22Rv1 (cell line): Measurements from ENCODE around the gene CERKL.

Experiments
- ZFX ChIP-seq: fragments of 450-650 bp; IDR thresholded peaks from 2 replicates; pipeline ENCODE4 v1.6.1; 2017; ENCODE audit warnings: antibody characterized with exemption, borderline replicate concordance
- TF ChIP-seq, protein P1 (sequence below): fragments of 450-650 bp; IDR thresholded peaks from 2 replicates; pipeline ENCODE4 v1.5.1; 2017; ENCODE audit warnings: mild to moderate bottlenecking

DNA sequence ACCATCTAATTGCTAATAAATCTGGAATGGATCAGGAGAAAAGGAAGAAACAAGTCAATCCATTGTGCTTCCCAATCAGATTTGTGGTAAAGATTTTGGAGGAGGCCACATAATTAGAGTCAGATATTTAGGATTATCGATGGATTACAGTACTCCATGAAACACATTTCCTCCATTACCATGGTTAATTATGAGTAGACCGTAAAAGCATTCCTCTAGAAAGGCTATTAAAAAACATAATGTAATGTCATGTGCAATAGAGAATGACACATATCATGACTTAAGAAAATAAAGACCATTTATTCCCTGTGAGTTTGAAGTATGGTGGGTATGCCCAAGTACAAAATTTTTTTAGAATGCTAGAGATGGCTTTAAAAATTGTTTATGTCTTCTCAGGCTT is 103.7 kb downstream of the CERKL start:
- TF ChIP-seq, protein P1, sequence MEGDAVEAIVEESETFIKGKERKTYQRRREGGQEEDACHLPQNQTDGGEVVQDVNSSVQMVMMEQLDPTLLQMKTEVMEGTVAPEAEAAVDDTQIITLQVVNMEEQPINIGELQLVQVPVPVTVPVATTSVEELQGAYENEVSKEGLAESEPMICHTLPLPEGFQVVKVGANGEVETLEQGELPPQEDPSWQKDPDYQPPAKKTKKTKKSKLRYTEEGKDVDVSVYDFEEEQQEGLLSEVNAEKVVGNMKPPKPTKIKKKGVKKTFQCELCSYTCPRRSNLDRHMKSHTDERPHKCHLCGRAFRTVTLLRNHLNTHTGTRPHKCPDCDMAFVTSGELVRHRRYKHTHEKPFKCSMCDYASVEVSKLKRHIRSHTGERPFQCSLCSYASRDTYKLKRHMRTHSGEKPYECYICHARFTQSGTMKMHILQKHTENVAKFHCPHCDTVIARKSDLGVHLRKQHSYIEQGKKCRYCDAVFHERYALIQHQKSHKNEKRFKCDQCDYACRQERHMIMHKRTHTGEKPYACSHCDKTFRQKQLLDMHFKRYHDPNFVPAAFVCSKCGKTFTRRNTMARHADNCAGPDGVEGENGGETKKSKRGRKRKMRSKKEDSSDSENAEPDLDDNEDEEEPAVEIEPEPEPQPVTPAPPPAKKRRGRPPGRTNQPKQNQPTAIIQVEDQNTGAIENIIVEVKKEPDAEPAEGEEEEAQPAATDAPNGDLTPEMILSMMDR, result no peak
- no peak for TF ChIP-seq ZFX
